WI38 (cell line): Measurements from ENCODE around the gene CHD2.

Source experiments
- H3K4me3 ChIP-seq: 2 replicates; pipeline ENCODE4 v1.5.1; 2011; ENCODE audit warnings: low read depth, mild to moderate bottlenecking, control low read depth, low read length
- TF ChIP-seq, protein P1 (sequence below): IDR thresholded peaks from 2 replicates; pipeline ENCODE4 v1.5.1; 2012; ENCODE audit warnings: low read depth, mild to moderate bottlenecking, control low read depth, low read length

Gene CHD2

GRCh38 chr15:93063796-93064690, 163.9 kb downstream of the CHD2 start:
- TF ChIP-seq, protein P1, sequence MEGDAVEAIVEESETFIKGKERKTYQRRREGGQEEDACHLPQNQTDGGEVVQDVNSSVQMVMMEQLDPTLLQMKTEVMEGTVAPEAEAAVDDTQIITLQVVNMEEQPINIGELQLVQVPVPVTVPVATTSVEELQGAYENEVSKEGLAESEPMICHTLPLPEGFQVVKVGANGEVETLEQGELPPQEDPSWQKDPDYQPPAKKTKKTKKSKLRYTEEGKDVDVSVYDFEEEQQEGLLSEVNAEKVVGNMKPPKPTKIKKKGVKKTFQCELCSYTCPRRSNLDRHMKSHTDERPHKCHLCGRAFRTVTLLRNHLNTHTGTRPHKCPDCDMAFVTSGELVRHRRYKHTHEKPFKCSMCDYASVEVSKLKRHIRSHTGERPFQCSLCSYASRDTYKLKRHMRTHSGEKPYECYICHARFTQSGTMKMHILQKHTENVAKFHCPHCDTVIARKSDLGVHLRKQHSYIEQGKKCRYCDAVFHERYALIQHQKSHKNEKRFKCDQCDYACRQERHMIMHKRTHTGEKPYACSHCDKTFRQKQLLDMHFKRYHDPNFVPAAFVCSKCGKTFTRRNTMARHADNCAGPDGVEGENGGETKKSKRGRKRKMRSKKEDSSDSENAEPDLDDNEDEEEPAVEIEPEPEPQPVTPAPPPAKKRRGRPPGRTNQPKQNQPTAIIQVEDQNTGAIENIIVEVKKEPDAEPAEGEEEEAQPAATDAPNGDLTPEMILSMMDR, result no peak
- H3K4me3 ChIP-seq, result no peak overlapping the region

- TF ChIP-seq, protein P1, result no peak
- no peak overlapping the region for H3K4me3 ChIP-seq
These were observed 165.5 kb downstream of the CHD2 start for GRCh38 chr15:93065641-93066045.

GRCh38 chr15:93066224-93066681, 166.1 kb downstream of the CHD2 start:
- TF ChIP-seq, protein P1, result no peak
- H3K4me3 ChIP-seq, result no peak overlapping the region

GRCh38 chr15:93066834-93067648, 166.9 kb downstream of the CHD2 start:
- no peak overlapping the region for H3K4me3 ChIP-seq
- TF ChIP-seq, protein P1, result no peak

- no peak overlapping the region for H3K4me3 ChIP-seq
- TF ChIP-seq, protein P1, result no peak
These were observed 167.5 kb downstream of the CHD2 start for GRCh38 chr15:93067649-93068085.

DNA sequence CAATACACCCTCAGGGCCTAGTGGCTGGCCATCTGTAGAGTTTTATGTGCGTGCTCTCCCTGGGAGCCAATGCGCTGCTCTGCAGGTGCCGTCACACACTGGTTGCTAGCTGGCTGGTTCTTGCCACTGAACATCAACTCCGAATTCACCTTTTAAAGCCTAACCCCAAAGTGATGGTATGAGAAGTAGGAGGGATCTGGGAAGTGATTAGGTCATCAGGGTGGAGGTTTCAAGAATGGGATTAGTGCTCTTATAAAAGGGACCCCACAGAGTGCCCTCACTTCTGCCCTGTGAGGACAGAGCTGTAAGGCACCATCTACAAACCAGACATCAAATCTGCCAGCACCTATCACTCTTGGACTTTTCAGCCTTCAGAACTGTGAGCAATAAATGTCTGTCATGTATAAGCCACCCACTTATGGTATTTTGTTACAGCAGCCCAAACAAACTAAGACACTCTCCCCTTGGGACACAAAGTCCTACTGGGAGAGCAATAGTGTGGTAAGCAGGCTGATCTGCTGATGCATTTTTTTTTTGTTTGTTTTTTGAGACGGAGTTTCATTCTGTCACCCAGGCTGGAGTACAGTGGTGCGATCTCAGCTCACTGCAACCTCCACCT, 168.6 kb downstream of the CHD2 start:
- TF ChIP-seq, protein P1, result no peak
- no peak overlapping the region for H3K4me3 ChIP-seq
